ENCODE results near the gene SCN4B.

DNA sequence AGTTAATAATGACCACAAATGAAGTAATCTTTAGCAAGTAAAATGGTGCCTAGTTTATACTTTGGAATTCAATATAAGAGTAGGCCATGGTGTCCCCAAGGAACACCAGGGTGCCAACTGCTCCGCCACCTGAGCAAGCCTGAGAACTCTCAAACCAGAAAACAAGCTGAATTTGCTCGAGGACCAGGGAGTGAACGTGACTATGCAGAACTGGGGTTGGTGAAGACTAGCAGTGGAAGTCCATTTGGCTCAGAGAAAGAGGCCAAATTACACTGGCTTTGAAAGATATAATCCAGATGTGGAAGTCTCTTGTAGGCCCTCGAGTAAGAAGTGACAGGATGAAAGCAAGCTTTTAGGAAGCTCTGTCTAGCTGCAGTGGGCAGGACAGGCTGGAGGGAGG is 57.1 kb downstream of the SCN4B start:
- no peak for TF ChIP-seq POLR2A (IDR thresholded peaks at IDR 0.05)
- no peak for TF ChIP-seq CTCF (IDR thresholded peaks at IDR 0.05)

All from stomach (tissue), 4 donors.